ENCODE measurements around the gene SULT1A4. TPM values are rescaled to one million over a fixed set of nuclear protein-coding genes. Genes with fewer than 3 reads are reported as not detected.
A peak's percentile ranks its signal among the peaks of the same experiment; 100 is the strongest.
"Not testable (repeated sequence)": the region's sequence is repeated elsewhere in the genome, so short reads cannot be mapped to it uniquely, and the experiment has no call there.

SULT1A4 gene
- 10 to 100 TPM in 5 of 6 donors, 1 to 10 TPM in 1; 8.9 to 21.0 (median 16.2) TPM for total RNA-seq

GRCh38 chr16:29459706-29460646, at the start of gene SULT1A4:
TSS of gene SULT1A4 (plus strand) at chr16:29459913. CDS start at chr16:29461386, 1,473 bp downstream.
- H3K36me3 ChIP-seq, DNase-seq, H3K27me3 ChIP-seq, H3K9me3 ChIP-seq, H3K4me1 ChIP-seq, H3K27ac ChIP-seq, H3K4me3 ChIP-seq: not testable (repeated sequence)
- peak; percentile 60 to 69 for ATAC-seq (ENCODE audit: low FRiP score in 2 of 2)
- WGBS, 2 donors: no CpG with 5 or more reads among the region's 13 CpGs

GRCh38 chr16:29423587-29423986, 36.1 kb upstream of the SULT1A4 start:
- not testable (repeated sequence) for ATAC-seq (ENCODE audit: low FRiP score in 2 of 2); H3K4me1 ChIP-seq; H3K4me3 ChIP-seq; H3K9me3 ChIP-seq; H3K36me3 ChIP-seq; DNase-seq; H3K27me3 ChIP-seq; H3K27ac ChIP-seq
- WGBS, 2 donors: 99 to 100% methylated on average over 2 of the region's 2 CpGs

GRCh38 chr16:29425390-29425789, 34.3 kb upstream of the SULT1A4 start:
- not testable (repeated sequence) for H3K9me3 ChIP-seq; ATAC-seq (ENCODE audit: low FRiP score in 2 of 2); H3K27ac ChIP-seq; DNase-seq; H3K4me1 ChIP-seq; H3K27me3 ChIP-seq; H3K36me3 ChIP-seq; H3K4me3 ChIP-seq
- WGBS, 2 donors: 93 to 94% methylated on average over 3 of the region's 3 CpGs

GRCh38 chr16:29453754-29454153, 6.0 kb upstream of the SULT1A4 start:
- no CpG with 5 or more reads among the region's 21 CpGs for WGBS, 2 donors
- not testable (repeated sequence) for H3K27me3 ChIP-seq, H3K4me1 ChIP-seq, H3K36me3 ChIP-seq, H3K9me3 ChIP-seq, H3K4me3 ChIP-seq, DNase-seq, H3K27ac ChIP-seq
- peak; percentile 4 to 23 for ATAC-seq (ENCODE audit: low FRiP score in 2 of 2)

- not testable (repeated sequence) for H3K36me3 ChIP-seq, H3K4me1 ChIP-seq, H3K27me3 ChIP-seq, H3K4me3 ChIP-seq, H3K9me3 ChIP-seq, DNase-seq, H3K27ac ChIP-seq
- WGBS, 2 donors: no CpG with 5 or more reads among the region's 33 CpGs
- peak; percentile 98 for ATAC-seq (ENCODE audit: low FRiP score in 2 of 2)
Observed at GRCh38 chr16:29454269-29454668, 5.4 kb upstream of the SULT1A4 start, which contains the start of the genes BOLA2 and SLX1B. TSS of gene BOLA2 (minus strand) at chr16:29454351. CDS start at chr16:29454253, 98 bp downstream. TSS of gene SLX1B (plus strand) at chr16:29454533.

- WGBS, 2 donors: no CpG with 5 or more reads among the region's 29 CpGs
Observed at GRCh38 chr16:29454828-29455227, 4.9 kb upstream of the SULT1A4 start.

GRCh38 chr16:29457660-29458059, 2.1 kb upstream of the SULT1A4 start:
- H3K36me3 ChIP-seq; H3K4me3 ChIP-seq; H3K27ac ChIP-seq; H3K9me3 ChIP-seq; ATAC-seq (ENCODE audit: low FRiP score in 2 of 2); H3K4me1 ChIP-seq; H3K27me3 ChIP-seq: not testable (repeated sequence)
- WGBS, 2 donors: no CpG with 5 or more reads among the region's 2 CpGs
- peak in 1 of 2 donors; percentile 1 for DNase-seq

More at GRCh38 chr16:29454828-29455227, 4.9 kb upstream of the SULT1A4 start:
- H3K9me3 ChIP-seq, H3K27me3 ChIP-seq, H3K4me1 ChIP-seq, H3K4me3 ChIP-seq, DNase-seq, H3K27ac ChIP-seq, H3K36me3 ChIP-seq: not testable (repeated sequence)
- ATAC-seq (ENCODE audit: low FRiP score in 2 of 2): peak; percentile 92 to 94

GRCh38 chr16:29460647-29461030, 926 bp downstream of the SULT1A4 start:
- H3K9me3 ChIP-seq; H3K36me3 ChIP-seq; DNase-seq; H3K4me1 ChIP-seq; H3K27ac ChIP-seq; ATAC-seq (ENCODE audit: low FRiP score in 2 of 2); H3K27me3 ChIP-seq; H3K4me3 ChIP-seq: not testable (repeated sequence)
- no CpG with 5 or more reads among the region's 9 CpGs for WGBS, 2 donors

DNA sequence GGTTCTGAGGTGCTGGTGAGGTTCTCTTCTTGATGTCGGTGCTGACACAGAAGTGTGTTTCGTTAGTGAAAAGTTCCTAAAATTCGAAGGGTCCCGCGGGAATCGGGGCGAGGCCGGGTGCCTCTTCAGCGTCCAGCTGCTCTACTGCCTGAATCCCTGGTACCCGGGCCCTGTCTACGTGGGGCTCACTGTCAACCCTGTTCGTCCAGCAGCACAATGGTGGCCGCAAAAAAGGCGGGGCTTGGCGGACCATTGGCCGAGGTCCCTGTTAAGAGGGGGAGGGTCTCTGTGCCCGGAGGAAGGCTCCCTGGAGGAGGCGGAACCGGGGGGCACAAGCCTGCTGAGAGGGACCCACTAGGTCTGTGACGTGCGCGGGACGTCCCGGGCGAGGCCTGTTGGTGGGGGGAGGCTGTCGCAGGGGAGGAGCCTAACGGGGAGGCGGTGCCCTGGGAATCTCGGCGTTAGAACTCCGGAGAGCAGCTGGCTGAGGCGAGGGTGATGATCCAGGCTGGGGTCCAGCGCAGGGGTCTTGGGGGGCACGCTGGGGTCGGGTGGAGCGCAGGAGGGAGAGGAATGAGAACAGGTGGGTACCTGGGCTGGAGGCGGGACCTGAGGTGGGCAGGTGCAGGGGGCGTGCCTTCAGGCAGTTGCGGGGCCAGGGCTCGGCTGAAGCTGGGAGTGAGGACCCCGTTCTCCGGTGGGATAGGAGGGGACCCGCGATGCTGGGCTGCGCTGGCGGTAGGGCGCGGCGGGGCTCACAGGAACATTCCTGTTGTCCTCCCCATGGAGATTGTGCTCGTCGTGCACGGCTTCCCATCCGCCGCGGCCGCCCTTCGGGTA, 6.5 kb downstream of the SULT1A4 start:
- not testable (repeated sequence) for H3K4me3 ChIP-seq, H3K9me3 ChIP-seq, H3K4me1 ChIP-seq, H3K27ac ChIP-seq, DNase-seq, H3K27me3 ChIP-seq, H3K36me3 ChIP-seq
- no CpG with 5 or more reads among the region's 57 CpGs for WGBS, 2 donors
- peak; percentile 52 to 65 for ATAC-seq (ENCODE audit: low FRiP score in 2 of 2)

GRCh38 chr16:29466904-29467303, 7.2 kb downstream of the SULT1A4 start:
- H3K9me3 ChIP-seq, H3K4me3 ChIP-seq, H3K36me3 ChIP-seq, H3K27ac ChIP-seq, H3K27me3 ChIP-seq, H3K4me1 ChIP-seq, DNase-seq: not testable (repeated sequence)
- no CpG with 5 or more reads among the region's 33 CpGs for WGBS, 2 donors
- ATAC-seq (ENCODE audit: low FRiP score in 2 of 2): peak in 1 of 2 donors; percentile 32

DNA sequence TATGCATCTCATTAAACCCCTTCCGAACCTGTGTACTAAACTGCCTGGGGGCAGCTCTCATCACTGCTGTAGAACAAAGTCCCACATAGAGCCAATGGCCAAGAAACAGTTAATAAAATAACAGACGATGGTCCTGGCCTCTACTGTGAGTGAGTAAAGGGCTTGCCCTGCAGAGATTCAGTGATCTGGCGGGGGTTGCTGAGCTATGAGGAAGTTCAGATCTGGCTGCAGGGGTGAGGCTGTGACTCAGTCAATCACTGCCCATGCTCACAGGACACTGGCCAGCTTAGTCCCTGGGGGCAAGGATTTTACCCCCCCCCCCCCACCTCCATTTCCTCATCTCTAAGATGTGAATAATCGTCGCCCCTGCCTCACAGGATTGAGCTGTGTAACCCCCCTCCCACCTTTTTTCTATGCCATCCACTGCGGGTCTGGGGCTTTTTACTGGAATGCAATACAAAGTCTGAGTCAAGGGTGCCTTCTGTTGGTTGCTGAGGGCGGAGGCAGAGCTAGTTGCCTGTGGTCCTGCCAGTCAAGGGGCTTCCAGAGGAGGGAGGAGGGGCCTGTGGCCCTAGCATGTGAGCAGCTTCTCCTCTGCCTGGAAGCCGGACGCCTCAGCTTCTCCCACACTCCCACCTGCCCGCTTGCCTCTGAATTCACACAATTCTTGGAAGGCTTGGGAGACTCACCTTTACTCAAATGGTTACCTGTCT, 8.1 kb downstream of the SULT1A4 start:
- ATAC-seq (ENCODE audit: low FRiP score in 2 of 2): peak in 1 of 2 donors; percentile 50
- H3K27ac ChIP-seq, DNase-seq, H3K4me3 ChIP-seq, H3K27me3 ChIP-seq, H3K36me3 ChIP-seq, H3K4me1 ChIP-seq, H3K9me3 ChIP-seq: not testable (repeated sequence)
- no CpG with 5 or more reads among the region's 10 CpGs for WGBS, 2 donors

GRCh38 chr16:29469660-29470059, 9.9 kb downstream of the SULT1A4 start:
- peak; percentile 88 to 95 for ATAC-seq (ENCODE audit: low FRiP score in 2 of 2)
- H3K27ac ChIP-seq: peak overlapping the region in 3 of 4 donors; percentile 30 to 74 (median 67)
- H3K4me3 ChIP-seq: peak overlapping the region in 2 of 4 donors; percentile 21 to 34
- not testable (repeated sequence) for H3K27me3 ChIP-seq, H3K4me1 ChIP-seq, H3K9me3 ChIP-seq, H3K36me3 ChIP-seq
- peak in 1 of 2 donors; percentile 53 for DNase-seq
- WGBS, 2 donors: 0 to 11% methylated on average over 2 to 4 of the region's 6 CpGs

All from upper lobe of left lung (tissue), 6 donors.